Lower leg skin (tissue), 4 donors: ENCODE results near the gene IAPP. TPM values are rescaled to one million over a fixed set of nuclear protein-coding genes. Genes with fewer than 3 reads are reported as not detected.
"Not testable (repeated sequence)": the region's sequence is repeated elsewhere in the genome, so short reads cannot be mapped to it uniquely, and the experiment has no call there.

Experiments
- DNase-seq, 2 donors: peaks; one replicate each; pipeline ENCODE4 v3.0.0-alpha.2; 2019; ENCODE audit warnings: low spot score in 2 of 2
- H3K4me3 ChIP-seq: fragments of 200-600 bp; sonication (generic); 2 replicates; pipeline ENCODE4 v1.5.1; 2017; ENCODE audit warnings: mild to moderate bottlenecking, low read depth; ENCODE audit not compliant: poor library complexity, severe bottlenecking
- CTCF ChIP-seq, 3 donors: fragments of 450-650 bp; IDR thresholded peaks; one replicate each; pipeline ENCODE4 v1.5.1; 2016; ENCODE audit warnings: antibody characterized with exemption in 3 of 3, mild to moderate bottlenecking in 3 of 3, moderate library complexity in 2 of 3
- POLR2A ChIP-seq, 2 donors: fragments of 450-650 bp; IDR thresholded peaks; one replicate each; pipeline ENCODE4 v1.6.1; 2016 to 2017; ENCODE audit warnings: antibody characterized with exemption in 2 of 2, mild to moderate bottlenecking in 1 of 2, moderate library complexity in 1 of 2
- WGBS, 2 donors: methylation state at CpG; one replicate each; pipeline ENCODE4 v1.1.5; 2018; 5-methylcytosine and 5-hydroxymethylcytosine counted together
- intact Hi-C: fragments of 100-400 bp; cut with DNase I; formaldehyde crosslinking; loops from one replicate; pipeline ENCODE4 v1.15.0; 2023; ENCODE audit warnings: low total_unique reads
- total RNA-seq, 4 donors: library from RNA; depleted of rRNA; stranded (reverse); fragments of >200 nt; gene quantifications; one replicate each; pipeline ENCODE4 v1.1.0, GENCODE V29; 2016

The IAPP gene
- total RNA-seq, 4 donors from 2014 or later = not detected

- intact Hi-C loops = no loop called here
- WGBS, 2 donors = 83 to 85% methylated on average over 2 of the region's 2 CpGs
- TF ChIP-seq POLR2A (IDR thresholded peaks at IDR 0.05) = no peak
- no peak for TF ChIP-seq CTCF (IDR thresholded peaks at IDR 0.05)
- DNase-seq = no peak
- H3K4me3 ChIP-seq = no peak overlapping the region
These were observed 11.6 kb downstream of the IAPP start for GRCh38 chr12:21384261-21384660.

- intact Hi-C loops = no loop called here
- H3K4me3 ChIP-seq = no peak overlapping the region
- no peak for TF ChIP-seq POLR2A (IDR thresholded peaks at IDR 0.05)
- no peak for TF ChIP-seq CTCF (IDR thresholded peaks at IDR 0.05)
- no peak for DNase-seq
- WGBS, 2 donors = 76 to 94% methylated on average over 3 of the region's 3 CpGs
These were observed 14.5 kb downstream of the IAPP start for GRCh38 chr12:21387174-21387573.

GRCh38 chr12:21392384-21392783, 19.7 kb downstream of the IAPP start:
- intact Hi-C loops = no loop called here
- WGBS, 2 donors = 28 to 34% methylated on average over 1 of the region's 1 CpG
- H3K4me3 ChIP-seq = no peak overlapping the region
- TF ChIP-seq POLR2A (IDR thresholded peaks at IDR 0.05) (no peak), CTCF (IDR thresholded peaks at IDR 0.05) (no peak)
- no peak for DNase-seq

GRCh38 chr12:21394828-21395626, 22.3 kb downstream of the IAPP start:
- H3K4me3 ChIP-seq, DNase-seq, intact Hi-C loops: not testable (repeated sequence)
- WGBS, 2 donors = 86 to 88% methylated on average over 28 of the region's 28 CpGs

- intact Hi-C loops = no loop called here
- TF ChIP-seq POLR2A (IDR thresholded peaks at IDR 0.05) (no peak), CTCF (IDR thresholded peaks at IDR 0.05) (no peak)
- H3K4me3 ChIP-seq = no peak overlapping the region
- WGBS, 2 donors = 87% methylated on average over 16 of the region's 16 CpGs
- DNase-seq = no peak
These were observed 40.9 kb downstream of the IAPP start for GRCh38 chr12:21413369-21414277.

- intact Hi-C loops = no loop called here
- TF ChIP-seq CTCF (IDR thresholded peaks at IDR 0.05) = no peak
- no peak for TF ChIP-seq POLR2A (IDR thresholded peaks at IDR 0.05)
- 54 to 63% methylated on average over 4 of the region's 4 CpGs for WGBS, 2 donors
- no peak for DNase-seq
- H3K4me3 ChIP-seq = no peak overlapping the region
These were observed 43.9 kb downstream of the IAPP start for GRCh38 chr12:21416511-21417121.

GRCh38 chr12:21418398-21418797, 45.7 kb downstream of the IAPP start:
- WGBS, 2 donors = 81% methylated on average over 5 of the region's 5 CpGs
- H3K4me3 ChIP-seq, DNase-seq, intact Hi-C loops: not testable (repeated sequence)

- H3K4me3 ChIP-seq, DNase-seq, intact Hi-C loops: not testable (repeated sequence)
- 87 to 93% methylated on average over 29 to 30 of the region's 30 CpGs for WGBS, 2 donors
These were observed 46.5 kb downstream of the IAPP start for GRCh38 chr12:21419009-21419699.
